Measurements from ENCODE around the gene LRFN3. TPM values are rescaled to one million over a fixed set of nuclear protein-coding genes. Genes with fewer than 3 reads are reported as not detected.

The LRFN3 gene
- total RNA-seq, 4 donors from 2014 or later = 6.7 to 18.5 (median 9.1) TPM

DNA sequence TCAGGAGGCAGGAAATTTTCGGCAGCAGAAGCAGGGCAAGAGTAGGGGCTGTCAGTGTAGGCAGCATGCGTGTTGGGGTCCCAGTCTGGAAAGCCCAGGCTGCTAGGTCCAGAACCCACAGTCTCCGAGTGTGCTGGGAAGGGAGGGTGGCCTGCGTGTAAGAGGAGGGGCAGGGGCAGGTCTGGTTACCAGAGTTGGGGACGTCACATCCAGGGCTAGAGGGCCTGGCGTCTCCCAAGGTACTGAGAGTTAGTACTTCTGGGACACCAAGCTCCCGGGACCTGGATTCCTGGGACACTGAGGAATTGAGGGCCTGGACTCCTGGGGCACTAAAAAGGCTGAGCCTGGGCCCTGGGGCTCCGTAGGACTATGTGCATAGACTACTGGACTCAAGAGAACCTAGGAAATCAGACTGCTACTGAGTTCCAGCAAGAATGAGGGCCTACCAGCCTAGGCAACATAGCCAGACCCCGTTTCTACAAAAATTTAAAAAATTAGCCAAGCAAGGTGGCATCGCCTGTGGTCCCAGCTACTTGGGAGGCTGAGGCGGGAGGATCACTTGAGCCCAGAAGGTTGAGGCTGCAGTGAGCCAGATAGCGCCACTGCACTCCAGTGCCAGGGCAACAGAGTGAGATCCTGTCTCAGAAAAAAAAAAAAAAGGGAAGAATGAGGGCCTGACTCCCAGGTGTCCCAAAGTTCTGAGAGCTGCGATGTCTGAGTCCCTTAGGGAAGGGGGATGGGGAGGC, 38.3 kb upstream of the LRFN3 start:
- Histone ChIP-seq H3K36me3 (peaks cover 0 to 48% of the 10 kb centered on the region in 2 donors), H3K4me1 (peaks cover 0 to 38% (median 20%) of the 10 kb centered on the region in 3 donors), H3K27ac (peak overlapping the region; percentile 75 to 97 (median 92)), H3K27me3 (no peaks in the 10 kb centered on the region), H3K4me3 (peak overlapping the region; percentile 66 to 76), H3K9me3 (no peaks in the 10 kb centered on the region)
- no peak for ATAC-seq
- TF ChIP-seq, protein P1, sequence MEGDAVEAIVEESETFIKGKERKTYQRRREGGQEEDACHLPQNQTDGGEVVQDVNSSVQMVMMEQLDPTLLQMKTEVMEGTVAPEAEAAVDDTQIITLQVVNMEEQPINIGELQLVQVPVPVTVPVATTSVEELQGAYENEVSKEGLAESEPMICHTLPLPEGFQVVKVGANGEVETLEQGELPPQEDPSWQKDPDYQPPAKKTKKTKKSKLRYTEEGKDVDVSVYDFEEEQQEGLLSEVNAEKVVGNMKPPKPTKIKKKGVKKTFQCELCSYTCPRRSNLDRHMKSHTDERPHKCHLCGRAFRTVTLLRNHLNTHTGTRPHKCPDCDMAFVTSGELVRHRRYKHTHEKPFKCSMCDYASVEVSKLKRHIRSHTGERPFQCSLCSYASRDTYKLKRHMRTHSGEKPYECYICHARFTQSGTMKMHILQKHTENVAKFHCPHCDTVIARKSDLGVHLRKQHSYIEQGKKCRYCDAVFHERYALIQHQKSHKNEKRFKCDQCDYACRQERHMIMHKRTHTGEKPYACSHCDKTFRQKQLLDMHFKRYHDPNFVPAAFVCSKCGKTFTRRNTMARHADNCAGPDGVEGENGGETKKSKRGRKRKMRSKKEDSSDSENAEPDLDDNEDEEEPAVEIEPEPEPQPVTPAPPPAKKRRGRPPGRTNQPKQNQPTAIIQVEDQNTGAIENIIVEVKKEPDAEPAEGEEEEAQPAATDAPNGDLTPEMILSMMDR (IDR thresholded peaks at IDR 0.05) = no peak
- no peak for TF ChIP-seq POLR2AphosphoS5 (IDR thresholded peaks at IDR 0.05)
- TF ChIP-seq EP300 (IDR thresholded peaks at IDR 0.05) = no peak
- TF ChIP-seq POLR2A (IDR thresholded peaks at IDR 0.05) = no peak
- WGBS, 2 donors (ENCODE audit: low coverage in 1 of 2) = 60 to 69% methylated on average over 1 to 2 of the region's 13 CpGs

DNA sequence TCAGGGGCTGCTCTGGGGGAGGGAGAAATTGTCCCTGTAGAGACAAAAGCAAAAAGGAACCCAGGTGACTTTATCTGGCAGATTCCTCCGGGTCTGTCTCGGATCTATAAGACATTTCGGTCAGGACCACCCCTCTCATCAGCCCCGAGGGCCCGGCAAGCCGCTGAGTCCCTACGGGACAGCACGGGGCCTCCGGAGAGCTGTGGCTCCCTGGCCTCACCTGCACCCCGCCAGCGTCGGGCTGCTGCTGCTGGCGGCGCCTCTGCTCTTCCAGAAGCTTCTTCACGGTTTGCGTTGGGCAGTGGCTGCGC, 37.7 kb upstream of the LRFN3 start:
- 0% methylated on average over 1 of the region's 17 CpGs; no CpG with 5 or more reads in 1 of the 2 donors for WGBS, 2 donors (ENCODE audit: low coverage in 1 of 2)
- H3K9me3 ChIP-seq = no peaks in the 10 kb centered on the region
- peak overlapping the region; percentile 75 to 97 (median 92) for H3K27ac ChIP-seq
- H3K27me3 ChIP-seq = no peaks in the 10 kb centered on the region
- TF ChIP-seq POLR2AphosphoS5 (IDR thresholded peaks at IDR 0.05) (no peak), EP300 (IDR thresholded peaks at IDR 0.05) (no peak), POLR2A (IDR thresholded peaks at IDR 0.05) (no peak)
- TF ChIP-seq, protein P1 (IDR thresholded peaks at IDR 0.05) = no peak
- H3K4me1 ChIP-seq = peaks cover 0 to 43% (median 20%) of the 10 kb centered on the region in 3 donors
- no peak for ATAC-seq
- peaks cover 0 to 43% of the 10 kb centered on the region in 2 donors for H3K36me3 ChIP-seq
- H3K4me3 ChIP-seq = peak overlapping the region; percentile 66 to 76

DNA sequence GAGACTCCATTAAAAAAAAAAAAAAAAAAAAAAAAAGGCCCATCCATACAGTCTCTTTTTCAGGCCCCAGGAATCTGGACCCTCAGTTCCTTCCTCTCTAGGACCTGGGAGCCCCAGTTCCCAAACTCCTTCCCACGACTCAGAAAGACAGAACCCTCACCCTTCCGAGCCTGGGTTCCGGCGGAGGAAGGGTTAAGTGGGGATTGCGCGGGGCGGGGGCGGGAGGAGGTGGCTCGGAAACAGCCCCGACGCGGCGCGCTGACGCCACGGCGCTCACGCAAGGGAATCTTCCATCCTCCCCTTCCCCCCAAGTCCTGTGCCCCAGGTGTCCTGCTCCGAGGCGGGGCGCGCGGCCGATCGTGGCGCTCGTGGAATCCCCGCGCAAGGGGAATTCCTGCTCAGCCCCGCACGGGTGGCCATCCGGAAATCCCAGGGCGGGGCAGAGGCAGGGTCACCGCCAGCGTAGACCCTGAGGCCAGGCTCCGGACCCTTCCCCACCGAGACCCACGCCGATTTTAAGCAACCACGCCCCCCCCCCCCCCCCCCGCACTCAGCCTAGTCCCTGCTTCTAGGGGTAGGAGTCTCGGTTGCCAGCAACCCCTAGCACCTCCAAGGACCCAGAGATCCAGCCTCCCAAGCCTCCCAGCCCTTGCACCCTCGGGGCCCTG, 36.5 kb upstream of the LRFN3 start:
- peak overlapping the region; percentile 66 to 76 for H3K4me3 ChIP-seq
- 0% methylated on average over 1 of the region's 43 CpGs; no CpG with 5 or more reads in 1 of the 2 donors for WGBS, 2 donors (ENCODE audit: low coverage in 1 of 2)
- TF ChIP-seq POLR2AphosphoS5 (IDR thresholded peaks at IDR 0.05) = peak; percentile 52
- TF ChIP-seq, protein P1 (IDR thresholded peaks at IDR 0.05) = no peak
- TF ChIP-seq EP300 (IDR thresholded peaks at IDR 0.05) = no peak
- TF ChIP-seq POLR2A (IDR thresholded peaks at IDR 0.05) = peak; percentile 16 to 33
- peak; percentile 84 for ATAC-seq
- H3K4me1 ChIP-seq = peaks cover 0 to 48% (median 20%) of the 10 kb centered on the region in 3 donors
- no peaks in the 10 kb centered on the region for H3K27me3 ChIP-seq
- no peaks in the 10 kb centered on the region for H3K9me3 ChIP-seq
- H3K36me3 ChIP-seq = peaks cover 0 to 30% of the 10 kb centered on the region in 2 donors
- H3K27ac ChIP-seq = peak overlapping the region; percentile 75 to 97 (median 92)

DNA sequence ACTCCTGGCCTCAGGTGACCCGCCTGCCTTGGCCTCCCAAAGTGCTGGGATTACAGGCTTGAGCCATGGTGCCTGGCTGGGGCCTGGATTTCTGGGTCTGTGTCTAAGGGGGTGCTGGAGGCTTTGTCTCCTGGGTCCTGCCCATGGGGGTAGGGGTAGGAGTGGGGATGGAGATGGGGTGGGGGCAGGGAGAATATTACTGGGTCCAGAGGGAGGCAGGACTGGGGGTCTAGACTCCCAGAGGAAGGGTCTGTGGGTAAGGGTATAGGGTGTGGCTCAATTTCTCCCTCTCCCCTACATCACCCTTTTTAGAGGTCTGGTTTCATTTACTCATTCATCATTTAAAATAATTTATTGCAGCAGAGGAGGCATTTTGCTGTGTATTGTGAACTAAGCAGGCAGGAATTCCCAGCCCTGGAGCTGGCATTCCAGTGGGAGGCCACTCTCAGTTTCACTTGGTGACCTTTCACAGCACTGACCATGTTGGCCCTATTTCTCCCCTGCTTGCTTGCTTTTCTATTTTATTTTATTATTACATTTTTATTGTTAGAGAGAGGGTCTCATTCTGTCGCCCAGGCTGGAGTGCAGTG, 35.0 kb upstream of the LRFN3 start:
- peak overlapping the region; percentile 75 to 97 (median 92) for H3K27ac ChIP-seq
- 60 to 81% methylated on average over 1 to 2 of the region's 2 CpGs for WGBS, 2 donors (ENCODE audit: low coverage in 1 of 2)
- H3K4me1 ChIP-seq = peaks cover 0 to 55% (median 20%) of the 10 kb centered on the region in 3 donors
- peaks cover 0 to 16% of the 10 kb centered on the region in 2 donors for H3K36me3 ChIP-seq
- H3K9me3 ChIP-seq = no peaks in the 10 kb centered on the region
- H3K27me3 ChIP-seq = no peaks in the 10 kb centered on the region
- no peak for ATAC-seq
- TF ChIP-seq POLR2A (IDR thresholded peaks at IDR 0.05) (no peak), POLR2AphosphoS5 (IDR thresholded peaks at IDR 0.05) (no peak), EP300 (IDR thresholded peaks at IDR 0.05) (no peak)
- TF ChIP-seq, protein P1 (IDR thresholded peaks at IDR 0.05) = no peak
- peak overlapping the region in 1 of 2 donors; percentile 76 for H3K4me3 ChIP-seq
